Hematopoietic multipotent progenitor cell treated with erythropoietin and hydrocortisone succinate and interleukin-3 and kit ligand, for 4 days (in vitro differentiated cells): Measurements from ENCODE around the gene EREG.
A peak's percentile ranks its signal among the peaks of the same experiment; 100 is the strongest.
"Not testable (repeated sequence)": the region's sequence is repeated elsewhere in the genome, so short reads cannot be mapped to it uniquely, and the experiment has no call there.

ENCODE experiments used
- DNase-seq: peaks from one replicate; pipeline ENCODE4 v3.0.0-alpha.2; 2015

The EREG gene

DNA sequence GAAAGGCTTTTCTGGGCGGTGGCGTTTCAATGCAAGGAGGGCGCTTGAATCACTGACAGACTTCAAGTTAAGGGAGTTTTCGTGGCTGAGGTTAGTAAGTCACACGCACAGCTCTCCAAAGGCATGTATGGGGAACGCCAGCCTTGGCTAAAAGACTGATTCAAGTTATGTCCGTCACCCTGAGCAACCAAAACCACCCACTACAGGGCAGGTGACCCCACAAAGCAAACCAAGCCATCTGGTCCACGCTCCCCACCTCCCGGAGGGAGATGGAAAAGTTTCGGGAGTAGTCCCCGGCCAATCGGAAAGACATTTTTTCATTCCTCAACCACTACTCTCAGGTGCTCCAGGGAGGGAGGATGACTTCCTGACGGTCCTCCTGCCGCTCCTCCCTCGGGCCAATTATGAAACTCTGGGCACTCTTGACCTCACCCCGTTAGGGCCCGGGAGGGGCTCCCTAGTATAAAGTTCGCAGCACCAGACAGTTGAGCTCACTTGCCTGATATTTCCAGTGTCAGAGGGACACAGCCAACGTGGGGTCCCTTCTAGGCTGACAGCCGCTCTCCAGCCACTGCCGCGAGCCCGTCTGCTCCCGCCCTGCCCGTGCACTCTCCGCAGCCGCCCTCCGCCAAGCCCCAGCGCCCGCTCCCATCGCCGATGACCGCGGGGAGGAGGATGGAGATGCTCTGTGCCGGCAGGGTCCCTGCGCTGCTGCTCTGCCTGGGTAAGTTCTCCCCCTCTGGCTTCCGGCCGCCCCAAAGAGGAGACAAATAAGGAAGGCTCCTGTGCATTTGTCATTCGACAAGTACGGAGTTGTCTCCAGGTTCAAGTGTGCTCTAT lies at the start of gene EREG:
TSS of gene EREG (plus strand) at position 494 of the 840 bp plus-strand sequence. CDS start at position 658, 164 bp downstream.
- peak; percentile 88 for DNase-seq

DNA sequence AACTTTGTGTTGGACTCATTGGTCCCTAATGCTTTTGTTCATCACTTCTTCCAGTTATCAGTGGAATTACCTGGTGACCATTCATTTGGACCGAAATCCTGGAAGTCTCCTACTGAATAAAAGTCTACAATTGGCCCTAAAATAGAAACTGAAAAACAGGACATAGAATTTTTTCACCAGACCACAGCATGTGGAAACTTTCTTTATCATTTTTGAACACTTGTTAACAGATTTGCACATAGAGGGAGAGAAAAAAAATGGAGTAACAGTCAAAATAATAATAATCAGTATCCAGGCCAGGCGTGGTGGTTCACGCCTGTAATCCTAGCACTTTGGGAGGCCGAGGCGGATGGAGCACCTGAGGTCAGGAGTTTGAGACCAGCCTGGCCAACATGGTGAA lies 49.6 kb upstream of the EREG start:
- DNase-seq = peak; percentile 71

GRCh38 chr4:74316397-74316796 lies 48.5 kb upstream of the EREG start:
- no peak for DNase-seq

GRCh38 chr4:74317616-74318246 lies 47.2 kb upstream of the EREG start:
- no peak for DNase-seq

DNA sequence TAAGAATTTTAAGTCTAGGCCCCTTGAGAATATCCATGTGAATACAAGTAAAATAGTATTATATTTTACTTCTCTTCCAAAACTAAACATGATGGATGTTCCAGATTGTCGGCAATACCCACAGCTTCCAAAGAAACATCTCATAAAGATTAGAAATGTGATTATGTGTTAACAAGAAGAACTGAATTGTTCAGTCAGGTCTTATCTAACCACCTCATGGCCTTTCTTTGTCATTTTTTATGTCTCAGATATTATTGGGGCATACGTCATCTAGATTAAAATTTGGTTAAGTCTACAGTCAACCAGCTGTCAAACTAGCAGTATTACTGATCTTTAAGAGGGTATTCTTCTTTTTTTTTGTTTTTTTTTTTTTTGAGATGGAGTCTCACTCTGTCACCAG lies 46.7 kb upstream of the EREG start:
- DNase-seq = peak; percentile 47

DNA sequence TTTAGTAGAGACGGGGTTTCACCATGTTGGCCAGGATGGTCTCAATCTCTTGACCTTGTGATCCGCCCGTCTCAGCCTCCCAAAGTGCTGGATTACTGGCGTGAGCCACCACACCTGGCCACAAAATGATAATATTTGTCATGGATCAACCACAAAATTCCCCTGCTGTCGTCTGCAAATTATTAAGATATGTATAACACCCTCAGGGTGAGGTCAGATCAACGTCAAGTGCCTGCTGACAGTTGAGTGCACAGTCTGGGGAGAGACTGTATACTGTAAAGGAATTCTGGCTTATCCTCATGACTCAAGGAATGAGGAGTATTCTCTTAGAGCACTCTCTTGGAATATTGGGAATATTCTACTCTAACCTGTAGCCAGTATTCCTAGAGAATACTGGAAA lies 45.5 kb upstream of the EREG start:
- DNase-seq = no peak

- DNase-seq = peak; percentile 94
Observed at GRCh38 chr4:74320559-74321118, 44.3 kb upstream of the EREG start.

- DNase-seq = peak; percentile 83
Observed at GRCh38 chr4:74322301-74322700, 42.6 kb upstream of the EREG start.

- peak; percentile 51 for DNase-seq
Observed at GRCh38 chr4:74323663-74324062, 41.3 kb upstream of the EREG start.

DNA sequence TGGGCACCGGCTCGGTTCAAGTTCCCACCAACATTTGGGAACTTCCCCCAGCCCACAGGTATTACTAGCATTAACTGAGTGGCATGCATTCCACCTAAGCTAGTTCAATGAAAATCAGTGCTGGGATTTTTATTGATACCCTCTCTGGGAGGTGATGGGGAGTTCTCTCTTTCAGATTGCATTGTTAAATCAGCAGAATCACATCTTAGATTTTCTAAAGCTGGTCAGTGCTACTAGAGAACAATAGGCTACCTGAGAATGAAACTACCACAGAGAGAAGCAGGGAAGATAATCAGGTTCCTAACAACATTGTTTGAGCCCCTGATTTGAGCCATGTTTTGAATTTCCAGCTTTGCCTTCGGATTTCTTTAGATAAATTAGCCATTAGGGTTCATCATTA lies 40.7 kb upstream of the EREG start:
- no peak for DNase-seq

DNA sequence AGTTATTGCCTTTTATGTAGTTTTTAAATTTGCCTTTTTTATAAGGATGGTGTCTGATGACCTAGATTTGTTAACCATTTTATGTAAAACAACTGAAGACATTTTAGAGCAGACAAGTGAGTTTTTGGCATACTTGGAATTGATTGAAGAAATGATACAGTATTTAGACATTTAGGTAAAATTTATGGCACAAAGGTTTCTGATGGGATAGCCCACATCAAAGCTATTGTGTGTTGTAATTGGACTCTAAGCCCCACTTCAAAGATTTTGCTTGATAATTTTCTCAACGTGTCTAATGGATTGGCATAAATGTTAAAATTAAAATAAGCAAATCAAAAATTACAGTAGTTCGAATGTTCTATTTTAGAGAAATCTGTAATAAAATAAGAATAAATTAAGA lies 39.1 kb upstream of the EREG start:
- no peak for DNase-seq

DNA sequence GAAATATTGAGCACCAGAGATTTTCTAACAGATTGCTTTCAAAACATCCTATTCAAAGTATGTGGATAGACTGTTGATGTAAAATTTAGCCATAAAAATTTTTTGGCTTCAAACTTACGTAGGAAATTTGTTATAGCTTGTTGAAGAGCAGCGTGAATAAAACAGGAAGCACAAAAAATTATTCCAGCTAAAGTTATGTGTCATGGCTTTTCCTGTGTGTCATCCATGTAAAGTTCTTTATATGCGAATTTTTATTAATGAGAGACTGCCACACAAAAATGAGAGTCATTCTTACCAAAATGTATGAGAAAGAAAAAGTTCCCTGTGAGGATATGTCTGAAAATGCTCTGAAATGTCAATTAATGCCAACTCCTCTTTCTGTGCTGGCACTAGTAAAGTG lies 37.2 kb upstream of the EREG start:
- DNase-seq = no peak

DNA sequence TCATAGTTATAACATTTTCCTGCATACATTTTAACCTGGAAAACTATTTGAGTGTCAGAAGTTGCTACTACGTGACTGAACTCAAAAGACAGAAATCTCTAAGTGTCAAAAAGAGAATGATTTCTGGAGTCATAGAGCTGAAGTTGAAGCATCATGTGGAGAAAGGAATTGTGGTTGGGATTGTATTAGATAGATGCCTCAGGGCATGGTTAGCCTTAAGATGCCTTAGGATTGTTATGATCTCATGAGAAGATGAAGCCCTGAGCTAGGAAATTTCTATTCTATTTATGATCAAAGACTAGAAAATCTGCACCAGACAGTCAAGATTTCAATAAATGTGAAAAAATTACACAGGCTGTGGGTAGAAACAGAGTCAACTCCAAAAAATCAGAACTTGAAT lies 36.4 kb upstream of the EREG start:
- DNase-seq = no peak

DNA sequence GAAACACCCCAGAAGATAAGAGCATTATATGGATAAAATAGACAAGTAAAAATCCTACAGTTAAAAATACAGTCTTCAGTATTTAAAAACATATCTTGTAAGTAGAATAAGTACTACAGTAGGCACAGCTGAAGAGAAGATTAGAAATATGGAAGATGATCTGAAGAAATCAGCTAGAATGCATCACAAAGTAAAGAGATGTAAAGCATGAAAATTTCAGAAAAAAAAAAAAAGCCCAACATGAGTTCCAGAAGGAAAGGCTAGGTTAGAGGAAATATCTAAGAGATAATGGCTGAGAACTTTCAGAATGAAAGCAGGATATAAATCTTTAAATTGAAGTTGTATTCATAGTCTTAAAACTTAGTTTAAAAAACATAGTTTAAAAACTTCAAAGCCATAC lies 35.6 kb upstream of the EREG start:
- DNase-seq = peak; percentile 65

GRCh38 chr4:74330295-74330750 lies 34.6 kb upstream of the EREG start:
- DNase-seq = peak; percentile 96

GRCh38 chr4:74331252-74331651 lies 33.7 kb upstream of the EREG start:
- peak; percentile 51 for DNase-seq

DNA sequence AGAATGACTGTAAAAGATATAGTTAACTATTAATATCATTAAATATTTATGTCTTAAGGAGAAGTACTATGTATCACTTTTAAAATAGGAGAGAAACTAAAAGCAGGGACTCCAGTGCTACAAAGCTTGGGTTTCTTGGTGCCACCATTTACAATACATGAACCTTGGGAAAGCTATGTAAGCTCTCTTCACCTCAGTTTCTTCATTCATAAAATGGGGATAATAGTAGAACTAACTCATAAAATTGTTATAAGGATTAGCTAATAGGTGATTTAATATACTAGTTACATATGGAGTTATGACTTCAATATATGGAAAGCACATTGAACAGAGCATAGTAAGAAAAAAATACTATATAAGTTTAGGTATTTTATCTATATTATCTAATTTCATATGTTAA lies 33.0 kb upstream of the EREG start:
- no peak for DNase-seq

- DNase-seq = no peak
Observed at GRCh38 chr4:74334636-74335035, 30.3 kb upstream of the EREG start.

DNA sequence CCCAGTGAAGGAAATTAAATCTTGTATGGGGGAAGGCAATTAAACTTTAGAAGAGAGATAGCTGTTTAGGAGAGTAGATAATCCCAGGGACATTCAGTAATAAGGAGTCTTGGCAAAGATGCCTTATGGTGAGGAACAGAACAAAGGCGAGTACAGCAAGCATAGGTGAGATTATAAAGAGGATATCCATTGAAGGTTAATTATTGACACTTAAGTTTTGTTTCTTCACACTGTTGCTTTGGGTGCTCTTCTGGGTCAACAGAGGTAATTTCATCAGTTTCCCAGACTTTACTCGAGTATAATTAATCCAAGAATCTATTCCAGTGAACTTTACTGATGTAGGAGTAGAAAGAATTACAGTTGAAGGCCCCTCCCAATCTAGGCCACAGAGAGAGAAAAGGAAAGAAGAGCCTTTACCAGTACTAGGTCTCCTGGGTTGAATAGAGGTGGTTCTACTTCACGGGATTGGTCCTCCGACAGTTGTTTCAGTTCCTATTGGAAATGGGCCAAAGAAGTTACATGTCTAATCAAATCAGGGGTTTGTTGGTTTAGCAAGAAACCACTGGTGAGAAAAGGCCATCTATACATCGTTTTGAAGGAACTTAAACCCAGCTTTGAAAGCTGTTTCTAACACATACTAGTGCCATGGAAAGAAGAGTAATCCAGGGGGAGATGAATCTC lies 29.5 kb upstream of the EREG start:
- peak; percentile 77 for DNase-seq

GRCh38 chr4:74338792-74339333 lies 26.1 kb upstream of the EREG start:
- peak; percentile 83 for DNase-seq

GRCh38 chr4:74339501-74339900 lies 25.4 kb upstream of the EREG start:
- no peak for DNase-seq

DNA sequence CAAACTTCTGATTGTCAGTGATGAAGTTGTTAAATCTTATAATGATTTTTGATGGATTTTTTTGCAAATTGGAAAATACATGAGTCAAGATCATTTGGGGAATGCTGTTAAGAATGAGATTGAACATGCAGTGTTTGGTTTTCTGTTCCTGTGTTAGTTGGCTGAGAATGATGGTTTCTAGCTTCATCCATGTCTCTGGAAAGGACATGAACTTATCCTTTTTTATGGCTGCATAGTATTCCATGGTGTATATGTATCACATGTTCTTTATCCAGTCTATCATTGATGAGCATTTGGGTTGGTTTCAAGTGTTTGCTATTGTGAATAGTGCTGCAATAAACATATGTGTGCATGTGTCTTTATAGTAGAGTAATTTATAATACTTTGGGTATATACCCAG lies 24.5 kb upstream of the EREG start:
- not testable (repeated sequence) for DNase-seq

GRCh38 chr4:74344031-74344430 lies 20.9 kb upstream of the EREG start:
- DNase-seq = no peak
